Cardiac muscle cell (in vitro differentiated cells and primary cell): ENCODE data around the gene C10orf67. TPM values are rescaled to one million over a fixed set of nuclear protein-coding genes. Genes with fewer than 3 reads are reported as not detected.

Experiments
- DNase-seq, 2 donors: peaks; one replicate each; pipeline versions ENCODE4 v3.0.0 to v3.0.0-alpha.2; 2010 to 2017; ENCODE audit warnings: low read depth in 1 of 2, low spot score in 1 of 2
- H3K27ac ChIP-seq: fragments of 200-600 bp; sonication (generic); 2 replicates; pipeline ENCODE4 v1.5.1; 2016
- H3K27me3 ChIP-seq: fragments of 200-600 bp; sonication (generic); 2 replicates; pipeline ENCODE4 v1.6.0; 2016; ENCODE audit warnings: control low read depth
- H3K36me3 ChIP-seq: fragments of 200-600 bp; sonication (generic); 2 replicates; pipeline ENCODE4 v1.5.1; 2016; ENCODE audit warnings: control low read depth
- H3K4me1 ChIP-seq: fragments of 200-600 bp; sonication (generic); 2 replicates; pipeline ENCODE4 v1.8.1; 2017; ENCODE audit warnings: low read depth, mild to moderate bottlenecking, mixed run types
- H3K4me3 ChIP-seq: fragments of 200-600 bp; sonication (generic); 2 replicates; pipeline ENCODE4 v1.5.1; 2016; ENCODE audit warnings: mild to moderate bottlenecking
- H3K9me3 ChIP-seq: fragments of 200-600 bp; sonication (generic); 2 replicates; pipeline ENCODE4 v1.5.1; 2017; ENCODE audit warnings: low read depth, mild to moderate bottlenecking, control low read depth
- polyA plus RNA-seq: library from polyadenylated mRNA; unstranded; fragments of >200 nt; fragmentation: Nextera tagmentation; extraction: Ambion mirVana; gene quantifications from 2 replicates; pipeline ENCODE4 v1.2.1, GENCODE V29; 2016
- total RNA-seq: library from RNA; depleted of rRNA; stranded (reverse); fragments of >200 nt; gene quantifications from 2 replicates; pipeline ENCODE4 v1.2.3, GENCODE V29; 2016
- TF ChIP-seq, protein P1 (sequence below): IDR thresholded peaks from 2 replicates; pipeline ENCODE4 v1.5.1; 2012; ENCODE audit warnings: low read depth, mild to moderate bottlenecking, low read length

The C10orf67 gene
- total and polyA plus RNA-seq, 2 experiments from 2014 or later, result 0.16 to 0.33 TPM

DNA sequence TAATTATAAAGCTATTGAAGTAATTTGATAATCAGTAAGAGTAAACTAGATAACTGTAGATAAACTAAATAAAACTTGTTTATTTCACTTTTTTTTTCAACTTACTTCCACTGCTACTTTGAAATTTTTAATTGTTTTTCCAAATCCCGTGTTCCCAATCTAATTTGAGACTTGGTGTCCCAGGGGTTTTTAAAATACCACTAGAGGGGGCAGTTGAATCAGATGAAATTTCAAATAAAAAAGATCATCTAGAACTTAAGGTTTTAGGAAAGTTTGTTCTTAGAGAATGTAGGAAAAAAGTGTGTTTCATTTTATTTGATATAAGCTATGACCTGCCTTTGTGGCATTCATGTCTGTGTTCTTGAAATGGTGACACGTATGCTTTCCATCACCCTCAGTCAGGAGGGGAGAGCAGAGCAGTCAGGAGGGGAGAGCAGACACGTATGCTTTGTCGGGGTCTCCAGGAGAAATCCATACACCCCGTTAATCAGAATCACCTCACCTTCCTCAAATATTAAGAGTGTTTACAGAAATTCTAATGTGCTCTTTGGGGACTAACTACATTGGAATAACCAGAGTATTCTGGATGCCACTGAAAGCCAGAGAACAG, 49.9 kb downstream of the C10orf67 start:
- Histone ChIP-seq H3K4me3 (no peak overlapping the region), H3K9me3 (no peaks in the 10 kb centered on the region), H3K4me1 (no peaks in the 10 kb centered on the region), H3K27me3 (peaks cover 11% of the 10 kb centered on the region), H3K36me3 (no peaks in the 10 kb centered on the region), H3K27ac (no peak overlapping the region)
- peak; percentile 15 to 38 for DNase-seq
- TF ChIP-seq, protein P1, sequence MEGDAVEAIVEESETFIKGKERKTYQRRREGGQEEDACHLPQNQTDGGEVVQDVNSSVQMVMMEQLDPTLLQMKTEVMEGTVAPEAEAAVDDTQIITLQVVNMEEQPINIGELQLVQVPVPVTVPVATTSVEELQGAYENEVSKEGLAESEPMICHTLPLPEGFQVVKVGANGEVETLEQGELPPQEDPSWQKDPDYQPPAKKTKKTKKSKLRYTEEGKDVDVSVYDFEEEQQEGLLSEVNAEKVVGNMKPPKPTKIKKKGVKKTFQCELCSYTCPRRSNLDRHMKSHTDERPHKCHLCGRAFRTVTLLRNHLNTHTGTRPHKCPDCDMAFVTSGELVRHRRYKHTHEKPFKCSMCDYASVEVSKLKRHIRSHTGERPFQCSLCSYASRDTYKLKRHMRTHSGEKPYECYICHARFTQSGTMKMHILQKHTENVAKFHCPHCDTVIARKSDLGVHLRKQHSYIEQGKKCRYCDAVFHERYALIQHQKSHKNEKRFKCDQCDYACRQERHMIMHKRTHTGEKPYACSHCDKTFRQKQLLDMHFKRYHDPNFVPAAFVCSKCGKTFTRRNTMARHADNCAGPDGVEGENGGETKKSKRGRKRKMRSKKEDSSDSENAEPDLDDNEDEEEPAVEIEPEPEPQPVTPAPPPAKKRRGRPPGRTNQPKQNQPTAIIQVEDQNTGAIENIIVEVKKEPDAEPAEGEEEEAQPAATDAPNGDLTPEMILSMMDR, result peak; percentile 60

DNA sequence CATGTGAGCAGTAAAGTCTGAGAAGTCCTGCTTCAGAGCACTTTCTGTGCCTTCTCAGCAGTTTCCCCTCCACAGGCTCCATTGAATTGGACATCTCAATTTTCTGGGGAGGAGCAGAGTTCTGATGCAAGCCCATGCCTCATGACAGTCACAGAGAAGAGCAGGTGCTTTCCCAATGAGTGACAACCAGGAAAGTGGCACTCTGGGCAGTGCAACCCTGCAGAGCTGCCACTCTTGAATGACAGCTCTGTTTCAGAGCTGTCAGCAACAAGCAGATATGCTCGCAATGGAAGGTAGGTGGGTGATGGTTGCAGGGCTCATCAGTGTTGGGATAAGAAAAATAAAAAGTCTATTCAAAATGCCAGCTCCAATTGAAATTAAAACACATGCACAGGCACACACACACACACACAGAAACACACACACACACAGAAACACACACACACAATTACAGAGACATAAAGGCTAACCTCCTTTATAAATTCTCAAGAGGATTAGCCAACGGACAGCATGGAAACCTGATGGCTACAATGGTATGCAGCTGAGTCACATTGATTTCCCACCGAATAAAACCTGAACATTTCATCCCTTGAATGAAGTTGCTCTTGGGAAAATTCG, 50.5 kb downstream of the C10orf67 start:
- peaks cover 12% of the 10 kb centered on the region for H3K27me3 ChIP-seq
- no peaks in the 10 kb centered on the region for H3K36me3 ChIP-seq
- no peak overlapping the region for H3K4me3 ChIP-seq
- no peak for DNase-seq
- TF ChIP-seq, protein P1, result no peak
- no peaks in the 10 kb centered on the region for H3K9me3 ChIP-seq
- no peak overlapping the region for H3K27ac ChIP-seq
- H3K4me1 ChIP-seq, result no peaks in the 10 kb centered on the region

DNA sequence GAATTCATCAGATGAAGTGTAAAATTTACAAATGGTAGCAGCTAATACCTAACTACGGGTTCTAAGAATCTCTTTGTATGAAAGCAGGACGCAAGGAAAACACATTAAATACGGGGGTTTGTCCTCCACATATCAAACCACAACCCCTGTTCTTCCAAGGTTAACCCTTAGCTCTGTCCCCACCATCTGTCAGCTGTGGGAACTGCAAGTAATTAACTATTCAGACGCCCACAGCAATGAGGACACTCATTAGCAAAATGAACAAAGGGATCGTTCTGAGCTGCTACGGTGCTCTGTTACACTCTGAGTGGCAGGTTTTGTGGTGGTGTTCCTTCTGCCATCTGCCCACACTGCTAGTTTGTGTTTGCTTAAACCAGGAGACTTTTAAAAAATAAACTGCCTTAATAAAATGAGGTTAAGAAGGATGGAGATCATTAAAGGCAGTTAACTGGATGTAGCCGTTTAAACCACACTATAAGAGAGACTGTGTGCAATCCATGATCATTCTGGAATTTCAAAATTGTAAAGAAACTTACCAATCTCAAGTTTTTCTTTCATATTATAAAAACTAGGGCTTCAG, 51.4 kb downstream of the C10orf67 start:
- Histone ChIP-seq H3K27ac (no peak overlapping the region), H3K4me1 (no peaks in the 10 kb centered on the region), H3K36me3 (no peaks in the 10 kb centered on the region), H3K9me3 (no peaks in the 10 kb centered on the region), H3K4me3 (no peak overlapping the region), H3K27me3 (peaks cover 14% of the 10 kb centered on the region)
- peak; percentile 52 to 63 for DNase-seq
- TF ChIP-seq, protein P1, result peak; percentile 74

DNA sequence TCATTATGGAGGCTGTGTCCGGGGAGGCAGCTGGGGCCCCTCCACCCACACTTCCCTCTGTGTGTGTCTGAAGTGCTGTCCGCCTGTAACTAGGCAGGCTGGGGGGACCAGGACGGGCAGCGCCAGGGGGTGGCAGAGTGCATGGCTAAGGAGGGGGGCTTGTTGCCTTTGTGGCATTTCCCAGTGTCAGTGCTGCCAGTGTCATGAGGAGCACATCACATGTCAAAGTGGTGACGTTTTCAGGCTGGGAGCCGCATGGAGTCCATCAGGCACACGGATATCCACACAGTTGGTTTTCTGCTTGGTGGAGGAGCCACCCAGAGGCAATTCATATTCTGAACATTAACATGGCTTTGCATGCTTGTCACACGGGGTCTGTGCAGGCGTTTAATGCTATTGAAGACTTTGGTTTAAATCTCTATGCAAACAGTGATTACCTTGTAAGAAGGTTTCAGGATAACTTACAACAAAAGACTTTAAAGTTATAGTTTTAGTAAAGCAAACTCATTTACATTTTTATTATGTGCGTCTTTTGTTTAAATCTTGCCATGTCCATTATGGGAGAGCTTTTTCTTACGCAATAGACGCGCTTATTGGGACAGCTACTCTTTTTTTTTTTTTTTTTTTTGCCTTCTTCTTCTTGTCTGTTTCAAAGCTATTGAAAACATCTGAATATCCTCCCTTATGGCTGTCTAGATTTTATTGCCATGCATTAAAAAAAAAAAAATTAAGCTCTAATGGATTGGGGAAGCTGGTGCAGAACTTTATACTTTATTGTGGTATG, 52.9 kb downstream of the C10orf67 start:
- H3K4me1 ChIP-seq, result no peaks in the 10 kb centered on the region
- no peak overlapping the region for H3K27ac ChIP-seq
- peaks cover 14% of the 10 kb centered on the region for H3K27me3 ChIP-seq
- DNase-seq, result no peak
- TF ChIP-seq, protein P1, result no peak
- H3K4me3 ChIP-seq, result no peak overlapping the region
- H3K36me3 ChIP-seq, result no peaks in the 10 kb centered on the region
- no peaks in the 10 kb centered on the region for H3K9me3 ChIP-seq

DNA sequence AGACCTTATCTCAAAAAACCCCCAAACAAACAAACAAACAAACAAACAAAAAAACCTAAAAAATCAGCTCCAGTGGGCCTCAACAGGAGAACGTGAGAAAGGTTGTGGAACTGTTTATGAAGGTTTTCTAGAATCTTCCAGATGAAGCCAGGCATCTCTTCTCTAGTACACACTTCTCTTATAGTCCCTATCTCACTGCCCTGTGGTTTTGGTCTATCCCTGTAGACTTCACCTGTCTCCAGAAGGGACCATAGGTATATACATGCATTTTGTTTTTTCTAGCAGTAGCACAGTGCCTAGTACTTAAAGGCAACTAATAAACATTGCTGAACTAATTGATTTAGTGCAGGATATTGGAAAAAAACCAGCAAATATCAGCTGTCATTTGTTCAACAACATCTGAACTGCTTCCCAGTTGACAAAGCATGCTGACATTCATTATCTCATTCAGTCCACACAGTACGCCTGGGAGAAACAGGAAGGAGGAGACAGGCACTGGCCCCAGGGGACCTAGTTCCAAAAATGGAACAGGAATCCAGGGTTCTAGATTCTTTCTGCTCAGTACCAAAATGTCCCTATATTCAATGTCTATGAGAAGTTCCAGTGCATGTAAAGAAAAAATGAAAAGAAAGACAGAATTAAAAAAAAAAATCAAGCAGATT, 59.8 kb downstream of the C10orf67 start:
- Histone ChIP-seq H3K9me3 (no peaks in the 10 kb centered on the region), H3K4me1 (no peaks in the 10 kb centered on the region), H3K4me3 (no peak overlapping the region), H3K36me3 (no peaks in the 10 kb centered on the region), H3K27ac (no peak overlapping the region), H3K27me3 (peaks cover 8% of the 10 kb centered on the region)
- TF ChIP-seq, protein P1, result no peak
- no peak for DNase-seq
